ENCODE measurements around the gene TGFBR3L. TPM values are rescaled to one million over a fixed set of nuclear protein-coding genes. Genes with fewer than 3 reads are reported as not detected.

Gene TGFBR3L
- polyA plus RNA-seq, 3 donors: not detected

- peaks cover 77% of the 10 kb centered on the region for H4K20me1 ChIP-seq (ENCODE audit: insufficient read depth, low read length)
- peaks cover 40 to 49% of the 10 kb centered on the region in 2 donors for H3K36me3 ChIP-seq (replicated peaks in 1 of 2; ENCODE audit: control insufficient read depth in 1 of 2, insufficient read depth in 2 of 2, low read length in 2 of 2)
- Mint-ChIP-seq H3K36me3 (peaks cover 31 to 57% of the 10 kb centered on the region in 2 donors), H3K4me1 (peaks cover 19% of the 10 kb centered on the region), H3K9me3 (peaks cover 0 to 2% (median 0%) of the 10 kb centered on the region in 7 donors), H3K4me3 (no peak overlapping the region), H3K27ac (no peak overlapping the region), H3K27me3 (ENCODE audit: low read depth in 3 of 3) (peaks cover 2 to 3% (median 2%) of the 10 kb centered on the region in 3 donors)
- WGBS (ENCODE audit: insufficient coverage): 97% methylated on average over 8 of the region's 11 CpGs
- peaks cover 18 to 23% of the 10 kb centered on the region in 2 donors for H3K4me1 ChIP-seq (ENCODE audit: control insufficient read depth in 1 of 2, insufficient read depth in 2 of 2, low read length in 2 of 2)
- H3K4me3 ChIP-seq (replicated peaks in 1 of 3; ENCODE audit: low read depth in 2 of 3, low read length in 3 of 3): no peak overlapping the region
- H3K9ac ChIP-seq (ENCODE audit: insufficient read depth, low read length, poor library complexity, severe bottlenecking): no peak overlapping the region
- H2AFZ ChIP-seq (ENCODE audit: insufficient read depth, low read depth, low read length, poor library complexity, severe bottlenecking): no peak overlapping the region
- TF ChIP-seq, protein P1, sequence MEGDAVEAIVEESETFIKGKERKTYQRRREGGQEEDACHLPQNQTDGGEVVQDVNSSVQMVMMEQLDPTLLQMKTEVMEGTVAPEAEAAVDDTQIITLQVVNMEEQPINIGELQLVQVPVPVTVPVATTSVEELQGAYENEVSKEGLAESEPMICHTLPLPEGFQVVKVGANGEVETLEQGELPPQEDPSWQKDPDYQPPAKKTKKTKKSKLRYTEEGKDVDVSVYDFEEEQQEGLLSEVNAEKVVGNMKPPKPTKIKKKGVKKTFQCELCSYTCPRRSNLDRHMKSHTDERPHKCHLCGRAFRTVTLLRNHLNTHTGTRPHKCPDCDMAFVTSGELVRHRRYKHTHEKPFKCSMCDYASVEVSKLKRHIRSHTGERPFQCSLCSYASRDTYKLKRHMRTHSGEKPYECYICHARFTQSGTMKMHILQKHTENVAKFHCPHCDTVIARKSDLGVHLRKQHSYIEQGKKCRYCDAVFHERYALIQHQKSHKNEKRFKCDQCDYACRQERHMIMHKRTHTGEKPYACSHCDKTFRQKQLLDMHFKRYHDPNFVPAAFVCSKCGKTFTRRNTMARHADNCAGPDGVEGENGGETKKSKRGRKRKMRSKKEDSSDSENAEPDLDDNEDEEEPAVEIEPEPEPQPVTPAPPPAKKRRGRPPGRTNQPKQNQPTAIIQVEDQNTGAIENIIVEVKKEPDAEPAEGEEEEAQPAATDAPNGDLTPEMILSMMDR (IDR thresholded peaks at IDR 0.05): no peak
- H3K79me2 ChIP-seq (ENCODE audit: insufficient read depth, low read length): peaks cover 39% of the 10 kb centered on the region
- H3K27me3 ChIP-seq (ENCODE audit: control insufficient read depth in 2 of 2, insufficient read depth in 2 of 2, low read length in 2 of 2): no peaks in the 10 kb centered on the region
- no peak overlapping the region for H3K4me2 ChIP-seq (replicated peaks; ENCODE audit: extremely low read depth, low read length, poor library complexity, severe bottlenecking)
- no peaks in the 10 kb centered on the region for H3K9me3 ChIP-seq (replicated peaks in 1 of 2; ENCODE audit: control insufficient read depth in 1 of 2, insufficient read depth in 1 of 2, low read length in 2 of 2)
- H3K27ac ChIP-seq (ENCODE audit: low read depth in 1 of 2, low read length in 2 of 2): no peak overlapping the region
- intact Hi-C loops (cut with micrococcal nuclease): loop anchor here in 1 of 2 donors (10.0 kb wide), 1 partner anchor 273 kb away; the partner anchor contains the start of genes PCP2 and STXBP2
- DNase-seq: no peak
Observed at GRCh38 chr19:7907544-7907943, 7.1 kb upstream of the TGFBR3L start.

- no peak overlapping the region for H3K4me3 Mint-ChIP-seq
- H3K4me3 ChIP-seq (replicated peaks in 1 of 3; ENCODE audit: low read depth in 2 of 3, low read length in 3 of 3): no peak overlapping the region
- H3K9ac ChIP-seq (ENCODE audit: insufficient read depth, low read length, poor library complexity, severe bottlenecking): no peak overlapping the region
- H3K4me1 ChIP-seq (ENCODE audit: control insufficient read depth in 1 of 2, insufficient read depth in 2 of 2, low read length in 2 of 2): peaks cover 11 to 17% of the 10 kb centered on the region in 2 donors
- peaks cover 13% of the 10 kb centered on the region for H3K4me1 Mint-ChIP-seq
- H3K27me3 ChIP-seq (ENCODE audit: control insufficient read depth in 2 of 2, insufficient read depth in 2 of 2, low read length in 2 of 2): no peaks in the 10 kb centered on the region
- no peak overlapping the region for H3K4me2 ChIP-seq (replicated peaks; ENCODE audit: extremely low read depth, low read length, poor library complexity, severe bottlenecking)
- H2AFZ ChIP-seq (ENCODE audit: insufficient read depth, low read depth, low read length, poor library complexity, severe bottlenecking): no peak overlapping the region
- peaks cover 39% of the 10 kb centered on the region for H3K79me2 ChIP-seq (ENCODE audit: insufficient read depth, low read length)
- no peaks in the 10 kb centered on the region for H3K9me3 Mint-ChIP-seq
- peaks cover 2 to 4% (median 3%) of the 10 kb centered on the region in 3 donors for H3K27me3 Mint-ChIP-seq (ENCODE audit: low read depth in 3 of 3)
- WGBS (ENCODE audit: insufficient coverage): 91% methylated on average over 14 of the region's 14 CpGs
- no peak for DNase-seq
- H3K36me3 Mint-ChIP-seq: peaks cover 37 to 63% of the 10 kb centered on the region in 2 donors
- H3K27ac Mint-ChIP-seq: no peak overlapping the region
- peaks cover 83% of the 10 kb centered on the region for H4K20me1 ChIP-seq (ENCODE audit: insufficient read depth, low read length)
- H3K36me3 ChIP-seq (replicated peaks in 1 of 2; ENCODE audit: control insufficient read depth in 1 of 2, insufficient read depth in 2 of 2, low read length in 2 of 2): peaks cover 46 to 55% of the 10 kb centered on the region in 2 donors
- no peaks in the 10 kb centered on the region for H3K9me3 ChIP-seq (replicated peaks in 1 of 2; ENCODE audit: control insufficient read depth in 1 of 2, insufficient read depth in 1 of 2, low read length in 2 of 2)
- H3K27ac ChIP-seq (ENCODE audit: low read depth in 1 of 2, low read length in 2 of 2): no peak overlapping the region
- intact Hi-C loops (cut with micrococcal nuclease): loop anchor here in 1 of 2 donors (10.0 kb wide), 1 partner anchor 273 kb away; the partner anchor contains the start of genes PCP2 and STXBP2
- TF ChIP-seq, protein P1 (IDR thresholded peaks at IDR 0.05): no peak
Observed at GRCh38 chr19:7908078-7908699, 6.4 kb upstream of the TGFBR3L start.
